HL-60 (cell line): ENCODE data around the gene HOMER1.

Experiments used
- DNase-seq, 2 experiments: peaks; one replicate each; pipeline ENCODE4 v3.0.0-alpha.2; 2010 to 2020; ENCODE audit warnings: low read depth in 1 of 2, low spot score in 1 of 2
- H3K27ac ChIP-seq: fragments of 250-450 bp; sonication (Bioruptor Pico); replicated peaks from 2 replicates; pipeline ENCODE4 v1.5.1; 2020; ENCODE audit warnings: mild to moderate bottlenecking, moderate library complexity
- H3K27me3 ChIP-seq: fragments of 250-450 bp; sonication (Bioruptor Pico); 2 replicates; pipeline ENCODE4 v1.5.1; 2021; ENCODE audit warnings: mild to moderate bottlenecking, moderate library complexity; ENCODE audit not compliant: insufficient read depth, poor library complexity, severe bottlenecking
- H3K4me3 ChIP-seq: replicated peaks from 2 replicates; pipeline ENCODE4 v1.5.1; 2011; ENCODE audit warnings: mild to moderate bottlenecking, control low read depth, low read length; ENCODE audit not compliant: insufficient read depth
- GABPA ChIP-seq: IDR thresholded peaks from 2 replicates; pipeline ENCODE4 v1.6.1; 2012; ENCODE audit warnings: low read depth
- POLR2AphosphoS5 ChIP-seq: IDR thresholded peaks from 2 replicates; pipeline ENCODE4 v1.6.1; 2012; ENCODE audit warnings: low read depth
- REST ChIP-seq: IDR thresholded peaks from 2 replicates; pipeline ENCODE4 v1.6.1; 2012; ENCODE audit warnings: low read depth; ENCODE audit not compliant: insufficient replicate concordance
- SPI1 ChIP-seq: IDR thresholded peaks from 2 replicates; pipeline ENCODE4 v1.6.1; 2012; ENCODE audit warnings: low read depth, mild to moderate bottlenecking, borderline replicate concordance
- TF ChIP-seq, protein P1 (sequence below): IDR thresholded peaks from one replicate; pipeline ENCODE4 v1.5.1; 2011; ENCODE audit warnings: low read length, control low read depth, inconsistent platforms; ENCODE audit not compliant: insufficient read depth

Gene HOMER1

DNA sequence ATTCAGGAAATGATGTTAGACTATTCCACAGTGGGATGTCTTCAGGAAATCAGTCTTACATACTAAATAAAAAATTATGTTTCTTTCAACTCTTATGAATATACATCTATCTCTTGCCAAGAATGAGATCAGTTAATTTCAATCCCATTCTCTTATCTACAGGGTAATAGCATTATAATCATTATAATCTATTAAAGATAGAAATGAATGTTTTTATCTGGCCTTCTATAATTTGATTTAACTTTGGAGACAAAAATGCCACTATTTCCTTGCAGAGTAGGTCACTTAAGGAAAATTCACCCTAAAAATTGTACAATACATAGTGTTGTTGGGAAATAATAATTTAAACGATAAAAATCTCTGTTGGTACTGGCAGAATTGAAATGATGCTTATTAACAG, 96.4 kb downstream of the HOMER1 start:
- no peak for DNase-seq
- no peak for TF ChIP-seq GABPA
- TF ChIP-seq REST, result no peak
- TF ChIP-seq, protein P1, sequence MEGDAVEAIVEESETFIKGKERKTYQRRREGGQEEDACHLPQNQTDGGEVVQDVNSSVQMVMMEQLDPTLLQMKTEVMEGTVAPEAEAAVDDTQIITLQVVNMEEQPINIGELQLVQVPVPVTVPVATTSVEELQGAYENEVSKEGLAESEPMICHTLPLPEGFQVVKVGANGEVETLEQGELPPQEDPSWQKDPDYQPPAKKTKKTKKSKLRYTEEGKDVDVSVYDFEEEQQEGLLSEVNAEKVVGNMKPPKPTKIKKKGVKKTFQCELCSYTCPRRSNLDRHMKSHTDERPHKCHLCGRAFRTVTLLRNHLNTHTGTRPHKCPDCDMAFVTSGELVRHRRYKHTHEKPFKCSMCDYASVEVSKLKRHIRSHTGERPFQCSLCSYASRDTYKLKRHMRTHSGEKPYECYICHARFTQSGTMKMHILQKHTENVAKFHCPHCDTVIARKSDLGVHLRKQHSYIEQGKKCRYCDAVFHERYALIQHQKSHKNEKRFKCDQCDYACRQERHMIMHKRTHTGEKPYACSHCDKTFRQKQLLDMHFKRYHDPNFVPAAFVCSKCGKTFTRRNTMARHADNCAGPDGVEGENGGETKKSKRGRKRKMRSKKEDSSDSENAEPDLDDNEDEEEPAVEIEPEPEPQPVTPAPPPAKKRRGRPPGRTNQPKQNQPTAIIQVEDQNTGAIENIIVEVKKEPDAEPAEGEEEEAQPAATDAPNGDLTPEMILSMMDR, result no peak
- Histone ChIP-seq H3K27me3 (no peaks in the 10 kb centered on the region), H3K4me3 (no peak overlapping the region), H3K27ac (no peak overlapping the region)

DNA sequence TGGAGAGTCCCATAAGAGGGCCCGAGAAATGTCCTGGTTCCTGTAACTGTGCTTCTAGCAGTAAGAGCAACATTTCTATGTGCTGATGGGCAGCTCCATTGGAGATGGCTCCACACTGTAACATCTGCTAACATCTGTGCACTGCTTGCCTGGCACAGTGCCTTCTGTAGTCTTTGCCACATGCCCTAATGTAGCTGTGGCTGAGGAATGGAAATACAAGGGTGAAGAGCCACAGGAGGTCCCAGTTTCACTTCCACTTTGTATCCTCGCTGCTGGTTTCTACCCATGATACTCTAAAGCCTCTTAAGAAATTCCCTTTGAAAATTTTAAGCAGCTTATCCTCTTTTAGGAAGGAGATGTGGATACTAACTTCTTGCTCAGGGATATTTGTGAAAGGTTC, 97.4 kb downstream of the HOMER1 start:
- TF ChIP-seq SPI1 (no peak), REST (no peak)
- TF ChIP-seq, protein P1, result no peak
- Histone ChIP-seq H3K27me3 (no peaks in the 10 kb centered on the region), H3K4me3 (no peak overlapping the region), H3K27ac (no peak overlapping the region)
- DNase-seq, result peak in 1 of 2 experiments; percentile 1

DNA sequence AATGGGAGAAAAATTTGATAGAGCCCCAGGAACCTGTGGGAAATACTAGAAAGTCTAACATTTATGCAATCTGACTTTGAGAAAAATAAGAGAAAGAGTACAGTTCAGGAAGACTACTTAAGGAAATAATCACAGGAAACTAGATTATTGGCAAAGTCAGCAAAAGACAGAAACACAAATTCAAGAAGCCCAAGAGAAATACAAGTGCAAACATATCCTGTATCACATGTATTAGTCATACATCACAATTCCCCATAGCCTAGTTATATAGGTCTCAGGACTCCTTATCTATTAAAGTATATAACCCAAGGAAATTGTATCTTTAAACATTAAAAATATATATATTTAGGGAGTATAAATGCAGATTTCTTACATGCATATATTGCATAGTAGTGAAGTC, 100.8 kb downstream of the HOMER1 start:
- Histone ChIP-seq H3K27me3 (no peaks in the 10 kb centered on the region), H3K4me3 (no peak overlapping the region), H3K27ac (no peak overlapping the region)
- DNase-seq, result no peak
- TF ChIP-seq POLR2AphosphoS5 (no peak), REST (no peak), SPI1 (no peak), GABPA (no peak)
- TF ChIP-seq, protein P1, result no peak
